Measurements from ENCODE around the gene CDC42EP3. TPM values are rescaled to one million over a fixed set of nuclear protein-coding genes. Genes with fewer than 3 reads are reported as not detected.

The CDC42EP3 gene
- total and polyA plus RNA-seq, 4 donors, result 10.9 to 37.0 (median 22.8) TPM

DNA sequence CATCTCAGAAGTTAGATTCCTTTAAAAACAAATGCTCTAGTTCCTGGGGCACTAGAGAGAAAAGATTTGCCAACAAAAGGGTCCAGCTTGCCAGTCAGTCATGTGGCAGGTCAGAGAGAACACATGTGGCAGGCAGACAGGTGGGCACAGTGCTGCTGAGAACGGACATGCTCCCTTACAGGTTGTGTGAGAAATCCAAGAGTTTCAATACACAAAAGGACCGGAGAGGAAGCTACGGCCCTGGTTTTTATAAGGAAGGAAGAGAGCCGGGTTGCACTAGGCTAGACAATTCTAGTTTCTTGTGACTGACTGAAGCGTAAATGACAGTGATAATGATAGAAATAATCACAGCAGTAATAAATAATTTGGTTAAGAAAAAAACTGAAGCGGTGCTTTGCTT, 18.3 kb downstream of the CDC42EP3 start:
- Histone ChIP-seq H3K4me1 (ENCODE audit: control insufficient read depth, insufficient read depth, low read length) (peaks cover 8% of the 10 kb centered on the region), H3K27ac (ENCODE audit: low read depth, low read length) (no peak overlapping the region)

DNA sequence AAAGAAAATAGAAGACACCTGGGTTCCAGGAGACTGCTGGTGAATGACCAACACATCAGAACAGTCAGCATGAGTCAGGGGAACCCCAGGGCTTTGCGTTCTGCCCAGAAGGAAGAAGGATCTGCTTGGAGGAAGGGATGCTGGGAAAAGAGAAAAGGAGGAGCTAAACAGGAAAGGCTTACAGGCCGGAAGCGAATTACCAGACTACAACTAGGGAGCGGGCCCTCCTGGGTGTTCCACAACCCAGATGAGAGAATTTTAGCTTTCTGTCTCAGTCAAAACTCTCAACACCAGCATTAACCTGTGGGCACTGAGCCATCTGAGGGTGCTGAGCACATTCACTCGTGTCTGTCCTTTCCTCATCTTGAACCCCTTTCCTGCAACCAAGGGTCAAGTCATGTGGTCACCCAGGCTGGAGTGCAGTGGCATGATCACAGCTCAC, 19.2 kb downstream of the CDC42EP3 start:
- Histone ChIP-seq H3K9me3 (ENCODE audit: control insufficient read depth, insufficient read depth, low read length) (no peaks in the 10 kb centered on the region), H3K36me3 (ENCODE audit: control insufficient read depth, insufficient read depth, low read length) (peaks cover 8% of the 10 kb centered on the region), H3K27ac (ENCODE audit: low read depth, low read length) (no peak overlapping the region), H3K4me1 (ENCODE audit: control insufficient read depth, insufficient read depth, low read length) (peaks cover 8% of the 10 kb centered on the region), H3K27me3 (ENCODE audit: control insufficient read depth, insufficient read depth, low read length) (no peaks in the 10 kb centered on the region), H3K4me3 (ENCODE audit: low read depth, low read length) (no peak overlapping the region)
- 100% methylated on average over 3 of the region's 5 CpGs for WGBS (ENCODE audit: insufficient coverage)
- no peak for DNase-seq (ENCODE audit: low read depth in 4 of 6, low spot score in 6 of 6)

More for the DNA sequence above, 18.3 kb downstream of the CDC42EP3 start:
- 50% methylated on average over 1 of the region's 6 CpGs for WGBS (ENCODE audit: insufficient coverage)
- H3K36me3 ChIP-seq (ENCODE audit: control insufficient read depth, insufficient read depth, low read length), result peaks cover 8% of the 10 kb centered on the region
- no peaks in the 10 kb centered on the region for H3K27me3 ChIP-seq (ENCODE audit: control insufficient read depth, insufficient read depth, low read length)
- no peak overlapping the region for H3K4me3 ChIP-seq (ENCODE audit: low read depth, low read length)
- DNase-seq (ENCODE audit: low read depth in 4 of 6, low spot score in 6 of 6), result no peak
- no peaks in the 10 kb centered on the region for H3K9me3 ChIP-seq (ENCODE audit: control insufficient read depth, insufficient read depth, low read length)

DNA sequence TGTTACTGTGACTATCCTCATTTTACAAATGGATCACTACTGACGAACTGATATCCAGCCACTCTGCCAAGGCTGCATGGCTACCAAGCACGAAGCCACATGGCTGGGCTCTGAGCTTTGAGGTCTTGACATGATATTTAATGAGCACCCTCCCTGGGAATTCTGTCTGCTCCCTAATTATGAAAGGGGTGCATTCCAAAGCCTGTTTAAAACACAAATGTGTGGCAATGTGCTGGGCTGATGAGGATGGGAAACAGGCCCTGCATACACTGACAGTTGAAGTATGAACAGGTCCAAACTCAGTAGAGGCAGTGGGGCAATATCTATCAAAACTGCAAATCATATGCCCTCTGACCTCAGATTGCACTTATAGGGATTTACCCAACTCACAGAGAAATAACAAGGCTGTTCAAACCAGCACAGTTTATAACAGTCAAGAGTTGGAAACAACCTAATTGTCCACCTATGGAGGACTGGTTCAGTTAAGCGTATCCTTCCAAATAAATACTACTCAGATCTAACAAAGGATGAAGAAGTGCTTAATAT, 20.8 kb downstream of the CDC42EP3 start:
- H3K9me3 ChIP-seq (ENCODE audit: control insufficient read depth, insufficient read depth, low read length), result no peaks in the 10 kb centered on the region
- no peak overlapping the region for H3K27ac ChIP-seq (ENCODE audit: low read depth, low read length)
- H3K4me3 ChIP-seq (ENCODE audit: low read depth, low read length), result no peak overlapping the region
- WGBS (ENCODE audit: insufficient coverage), result 60% methylated on average over 1 of the region's 3 CpGs
- DNase-seq (ENCODE audit: low read depth in 4 of 6, low spot score in 6 of 6), result no peak
- H3K27me3 ChIP-seq (ENCODE audit: control insufficient read depth, insufficient read depth, low read length), result no peaks in the 10 kb centered on the region
- peaks cover 14% of the 10 kb centered on the region for H3K36me3 ChIP-seq (ENCODE audit: control insufficient read depth, insufficient read depth, low read length)
- peaks cover 8% of the 10 kb centered on the region for H3K4me1 ChIP-seq (ENCODE audit: control insufficient read depth, insufficient read depth, low read length)

DNA sequence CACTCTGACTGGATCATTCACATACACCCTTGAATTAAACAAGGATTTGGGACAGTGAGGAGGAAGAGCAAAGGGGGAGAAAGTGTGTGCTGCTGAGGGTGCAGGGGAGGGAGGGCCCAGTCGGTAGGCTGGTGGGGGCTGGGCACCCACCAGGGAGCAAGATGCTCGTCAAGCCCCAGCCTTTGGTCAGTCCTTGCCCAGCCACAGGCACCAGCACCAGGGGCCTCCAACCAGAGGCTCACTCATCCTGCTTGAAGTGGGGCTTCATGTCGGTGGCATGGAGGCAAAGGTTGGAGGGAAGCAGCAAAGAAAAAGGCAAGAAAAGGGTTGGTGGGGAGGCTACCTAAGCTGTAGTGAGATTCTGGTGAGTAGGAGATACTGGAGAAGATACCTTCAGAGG, 21.9 kb downstream of the CDC42EP3 start:
- 48% methylated on average over 2 of the region's 3 CpGs for WGBS (ENCODE audit: insufficient coverage)
- H3K27ac ChIP-seq (ENCODE audit: low read depth, low read length), result no peak overlapping the region
- peaks cover 8% of the 10 kb centered on the region for H3K4me1 ChIP-seq (ENCODE audit: control insufficient read depth, insufficient read depth, low read length)
- peaks cover 15% of the 10 kb centered on the region for H3K36me3 ChIP-seq (ENCODE audit: control insufficient read depth, insufficient read depth, low read length)
- no peak for DNase-seq (ENCODE audit: low read depth in 4 of 6, low spot score in 6 of 6)
- H3K9me3 ChIP-seq (ENCODE audit: control insufficient read depth, insufficient read depth, low read length), result no peaks in the 10 kb centered on the region
- no peak overlapping the region for H3K4me3 ChIP-seq (ENCODE audit: low read depth, low read length)
- no peaks in the 10 kb centered on the region for H3K27me3 ChIP-seq (ENCODE audit: control insufficient read depth, insufficient read depth, low read length)

DNA sequence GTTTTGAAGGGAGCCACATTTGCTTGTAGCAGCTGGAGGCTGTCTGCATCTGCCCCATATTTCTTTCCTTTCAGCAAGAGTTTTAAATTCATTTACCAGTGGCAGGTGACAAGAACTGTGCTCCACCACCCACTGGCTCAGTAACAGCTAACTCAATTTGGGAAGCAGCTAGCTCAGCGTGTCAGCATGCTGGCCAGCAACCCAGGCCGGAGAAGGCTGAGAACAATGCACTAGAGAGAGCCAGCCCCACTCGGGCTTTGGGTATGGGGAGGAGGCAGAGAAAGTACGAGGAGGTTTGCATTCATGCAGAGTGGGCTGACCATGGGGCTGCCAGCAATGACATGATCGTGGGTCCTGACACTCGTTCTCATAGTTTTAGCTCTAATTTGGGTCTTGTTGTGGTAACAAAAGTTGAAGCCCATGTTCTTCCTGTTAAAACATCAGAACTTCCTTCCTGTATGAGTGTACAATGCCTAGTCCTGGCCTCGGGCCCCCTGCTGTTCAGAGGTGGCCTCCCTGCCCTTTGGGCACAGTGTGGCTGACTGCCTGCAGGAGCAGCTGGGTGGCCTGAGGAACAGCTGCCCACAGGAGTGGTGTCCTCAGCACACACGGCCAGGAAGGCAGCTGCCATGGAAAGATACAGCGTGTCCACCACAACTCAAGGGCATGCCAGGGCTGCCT, 23.0 kb downstream of the CDC42EP3 start:
- H3K27me3 ChIP-seq (ENCODE audit: control insufficient read depth, insufficient read depth, low read length), result no peaks in the 10 kb centered on the region
- no peak overlapping the region for H3K4me3 ChIP-seq (ENCODE audit: low read depth, low read length)
- H3K27ac ChIP-seq (ENCODE audit: low read depth, low read length), result no peak overlapping the region
- H3K36me3 ChIP-seq (ENCODE audit: control insufficient read depth, insufficient read depth, low read length), result peaks cover 15% of the 10 kb centered on the region
- WGBS (ENCODE audit: insufficient coverage), result 55% methylated on average over 9 of the region's 9 CpGs
- no peaks in the 10 kb centered on the region for H3K9me3 ChIP-seq (ENCODE audit: control insufficient read depth, insufficient read depth, low read length)
- DNase-seq (ENCODE audit: low read depth in 4 of 6, low spot score in 6 of 6), result no peak
- no peaks in the 10 kb centered on the region for H3K4me1 ChIP-seq (ENCODE audit: control insufficient read depth, insufficient read depth, low read length)

DNA sequence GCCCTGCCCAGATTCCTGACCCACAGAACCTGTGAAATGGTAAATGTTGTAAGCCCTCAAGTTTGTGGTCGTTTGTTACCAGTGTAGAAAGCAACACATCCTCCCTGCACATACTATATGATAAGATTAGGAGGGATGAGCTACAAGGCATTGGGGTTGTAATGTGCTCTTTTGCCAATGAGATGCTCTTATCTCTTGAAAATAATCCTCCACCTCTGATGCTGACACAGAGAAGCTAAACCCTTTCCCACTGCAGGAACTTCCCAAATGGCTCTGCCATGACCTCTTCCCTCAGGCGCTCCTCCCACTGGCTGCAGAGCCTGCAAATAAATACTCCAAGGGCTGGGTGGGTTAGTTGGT, 23.5 kb downstream of the CDC42EP3 start:
- peaks cover 15% of the 10 kb centered on the region for H3K36me3 ChIP-seq (ENCODE audit: control insufficient read depth, insufficient read depth, low read length)
- no peaks in the 10 kb centered on the region for H3K9me3 ChIP-seq (ENCODE audit: control insufficient read depth, insufficient read depth, low read length)
- H3K4me1 ChIP-seq (ENCODE audit: control insufficient read depth, insufficient read depth, low read length), result no peaks in the 10 kb centered on the region
- no CpG with 5 or more reads among the region's 2 CpGs for WGBS (ENCODE audit: insufficient coverage)
- no peak overlapping the region for H3K4me3 ChIP-seq (ENCODE audit: low read depth, low read length)
- no peak for DNase-seq (ENCODE audit: low read depth in 4 of 6, low spot score in 6 of 6)
- H3K27ac ChIP-seq (ENCODE audit: low read depth, low read length), result no peak overlapping the region
- H3K27me3 ChIP-seq (ENCODE audit: control insufficient read depth, insufficient read depth, low read length), result no peaks in the 10 kb centered on the region

DNA sequence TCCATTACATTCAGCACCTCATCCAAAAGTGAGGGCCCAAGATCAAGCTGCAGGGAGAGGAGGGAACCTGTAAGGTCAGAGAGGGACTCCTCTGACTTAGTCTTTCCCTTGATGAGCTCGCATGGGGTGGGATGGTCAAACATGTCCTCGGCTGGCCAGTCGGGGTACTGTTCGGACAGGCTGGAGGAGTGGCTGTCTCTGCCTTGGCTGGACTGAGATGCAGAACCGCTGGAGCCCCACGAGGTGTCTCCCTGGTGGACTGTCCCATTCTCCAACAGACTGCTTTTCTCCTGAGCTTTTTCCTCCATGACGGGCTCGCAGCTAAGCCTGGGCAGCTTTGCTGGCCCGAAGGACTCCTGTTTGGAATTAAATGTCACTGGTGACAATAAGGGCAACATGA, 25.6 kb downstream of the CDC42EP3 start:
- Histone ChIP-seq H3K27ac (ENCODE audit: low read depth, low read length) (no peak overlapping the region), H3K4me1 (ENCODE audit: control insufficient read depth, insufficient read depth, low read length) (no peaks in the 10 kb centered on the region), H3K36me3 (ENCODE audit: control insufficient read depth, insufficient read depth, low read length) (peaks cover 15% of the 10 kb centered on the region), H3K4me3 (ENCODE audit: low read depth, low read length) (no peak overlapping the region), H3K9me3 (ENCODE audit: control insufficient read depth, insufficient read depth, low read length) (no peaks in the 10 kb centered on the region), H3K27me3 (ENCODE audit: control insufficient read depth, insufficient read depth, low read length) (no peaks in the 10 kb centered on the region)
- no peak for DNase-seq (ENCODE audit: low read depth in 4 of 6, low spot score in 6 of 6)
- WGBS (ENCODE audit: insufficient coverage), result 95% methylated on average over 7 of the region's 9 CpGs

DNA sequence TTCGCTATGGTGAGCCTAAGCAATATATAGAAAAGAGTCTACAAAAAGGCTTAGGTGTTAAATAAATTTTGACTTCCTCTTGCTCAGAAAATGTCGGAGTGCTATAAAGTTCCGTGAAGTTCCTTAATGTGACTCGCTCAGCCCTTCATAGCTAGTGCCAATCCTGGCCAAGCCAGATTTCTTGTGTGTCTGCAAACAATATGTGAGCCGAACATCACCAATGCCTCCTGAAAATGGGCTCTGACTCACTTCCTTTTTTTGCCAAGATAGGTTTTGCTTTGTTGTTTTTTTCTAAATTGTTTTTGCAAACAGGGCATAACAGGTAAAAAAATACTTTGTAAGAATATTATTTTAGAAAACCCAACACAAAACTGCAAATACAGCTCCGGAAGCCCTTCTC, 26.1 kb downstream of the CDC42EP3 start:
- H3K4me1 ChIP-seq (ENCODE audit: control insufficient read depth, insufficient read depth, low read length), result no peaks in the 10 kb centered on the region

DNA sequence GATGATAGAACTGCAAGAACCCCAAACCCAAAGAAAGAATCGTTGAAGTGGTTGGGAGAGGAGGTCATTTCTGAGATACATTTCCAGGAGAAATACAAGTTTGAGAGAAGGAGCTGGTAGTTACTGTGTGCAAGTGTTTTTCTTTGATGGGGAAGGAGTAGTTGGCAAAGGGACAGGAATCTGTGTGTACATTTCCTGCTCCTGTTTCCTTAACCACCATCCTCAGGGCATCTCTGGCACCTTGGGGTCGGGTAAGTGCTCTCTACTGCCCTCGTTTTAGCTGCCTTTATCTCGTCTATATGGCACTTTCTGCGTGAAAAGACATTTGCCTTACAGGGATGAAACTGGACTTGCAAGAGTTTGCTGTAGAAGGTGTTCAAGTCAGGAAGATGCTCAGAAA, 27.3 kb downstream of the CDC42EP3 start:
- peaks cover 12% of the 10 kb centered on the region for H3K36me3 ChIP-seq (ENCODE audit: control insufficient read depth, insufficient read depth, low read length)
- no peak for DNase-seq (ENCODE audit: low read depth in 4 of 6, low spot score in 6 of 6)
- no peak overlapping the region for H3K27ac ChIP-seq (ENCODE audit: low read depth, low read length)
- H3K4me3 ChIP-seq (ENCODE audit: low read depth, low read length), result no peak overlapping the region
- WGBS (ENCODE audit: insufficient coverage), result 88% methylated on average over 2 of the region's 5 CpGs
- H3K27me3 ChIP-seq (ENCODE audit: control insufficient read depth, insufficient read depth, low read length), result no peaks in the 10 kb centered on the region
- no peaks in the 10 kb centered on the region for H3K4me1 ChIP-seq (ENCODE audit: control insufficient read depth, insufficient read depth, low read length)
- H3K9me3 ChIP-seq (ENCODE audit: control insufficient read depth, insufficient read depth, low read length), result no peaks in the 10 kb centered on the region

More for the DNA sequence above, 26.1 kb downstream of the CDC42EP3 start:
- no peak for DNase-seq (ENCODE audit: low read depth in 4 of 6, low spot score in 6 of 6)
- Histone ChIP-seq H3K27ac (ENCODE audit: low read depth, low read length) (no peak overlapping the region), H3K27me3 (ENCODE audit: control insufficient read depth, insufficient read depth, low read length) (no peaks in the 10 kb centered on the region), H3K36me3 (ENCODE audit: control insufficient read depth, insufficient read depth, low read length) (peaks cover 15% of the 10 kb centered on the region), H3K4me3 (ENCODE audit: low read depth, low read length) (no peak overlapping the region), H3K9me3 (ENCODE audit: control insufficient read depth, insufficient read depth, low read length) (no peaks in the 10 kb centered on the region)
- WGBS (ENCODE audit: insufficient coverage), result 98% methylated on average over 4 of the region's 6 CpGs

DNA sequence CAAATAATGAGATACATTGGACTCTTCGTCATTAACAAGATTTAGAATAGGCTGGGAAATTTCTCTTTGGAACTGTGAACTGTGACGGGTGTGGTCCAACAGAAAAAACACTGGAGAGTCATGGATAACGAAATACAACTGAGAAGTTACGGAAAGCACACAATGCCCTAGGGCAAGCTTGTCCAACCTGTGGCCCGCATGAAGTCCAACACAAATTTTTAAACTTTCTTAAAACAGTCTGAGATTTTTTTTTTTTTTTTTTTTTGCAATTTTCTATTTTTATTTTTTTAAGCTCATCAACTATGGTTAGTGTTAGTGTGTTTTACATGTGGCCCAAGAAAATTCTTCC, 27.7 kb downstream of the CDC42EP3 start:
- H3K27me3 ChIP-seq (ENCODE audit: control insufficient read depth, insufficient read depth, low read length), result no peaks in the 10 kb centered on the region
- H3K9me3 ChIP-seq (ENCODE audit: control insufficient read depth, insufficient read depth, low read length), result no peaks in the 10 kb centered on the region
- no peak overlapping the region for H3K27ac ChIP-seq (ENCODE audit: low read depth, low read length)
- 100% methylated on average over 2 of the region's 5 CpGs for WGBS (ENCODE audit: insufficient coverage)
- H3K4me1 ChIP-seq (ENCODE audit: control insufficient read depth, insufficient read depth, low read length), result no peaks in the 10 kb centered on the region
- DNase-seq (ENCODE audit: low read depth in 4 of 6, low spot score in 6 of 6), result no peak
- H3K4me3 ChIP-seq (ENCODE audit: low read depth, low read length), result no peak overlapping the region
- peaks cover 11% of the 10 kb centered on the region for H3K36me3 ChIP-seq (ENCODE audit: control insufficient read depth, insufficient read depth, low read length)
